Activated CD4-positive, alpha-beta T cell treated with anti-CD3 and anti-CD28 coated beads, Interleukin-2, Interleukin-4, amounts not matched to agents 100 ng/mL and 50 ng/mL, durations not matched to agents 16 hours and 8 hours (primary cell): ENCODE data around the gene AK4.

Experiments used
- DNase-seq: peaks from one replicate; pipeline ENCODE4 v3.0.0-alpha.2; 2020; ENCODE audit warnings: low spot score

The AK4 gene

GRCh38 chr1:65279070-65279779, 131.2 kb downstream of the AK4 start:
- no peak for DNase-seq
